HG03095 (cell line): Measurements from ENCODE around the gene ASB4.
A peak's percentile ranks its signal among the peaks of the same experiment; 100 is the strongest.
"Not testable (repeated sequence)": the region's sequence is repeated elsewhere in the genome, so short reads cannot be mapped to it uniquely, and the experiment has no call there.

Source experiments
- ATAC-seq: cut with Tn5 transposase; IDR thresholded peaks from one replicate; pipeline ENCODE4 v1.9.1; 2021; ENCODE audit warnings: moderate library complexity; ENCODE audit not compliant: unreplicated experiment

The ASB4 gene

GRCh38 chr7:95485391-95486123 is at the start of gene ASB4:
Gene ASB4, plus strand, starts transcription at chr7:95485943. Its CDS starts 29 bp downstream, at chr7:95485972.
- ATAC-seq, result no peak

- ATAC-seq, result no peak
These were observed 49.3 kb upstream of the ASB4 start for GRCh38 chr7:95436407-95436806.

- ATAC-seq, result no peak
These were observed 45.2 kb upstream of the ASB4 start for GRCh38 chr7:95440394-95441038.

GRCh38 chr7:95441042-95441823 is 44.5 kb upstream of the ASB4 start:
- no peak for ATAC-seq

- ATAC-seq, result no peak
These were observed 40.9 kb upstream of the ASB4 start for GRCh38 chr7:95444796-95445195.

- no peak for ATAC-seq
These were observed 39.1 kb upstream of the ASB4 start for GRCh38 chr7:95446618-95447017.

GRCh38 chr7:95454438-95455045 is 31.2 kb upstream of the ASB4 start:
- no peak for ATAC-seq

GRCh38 chr7:95457947-95458346 is 27.8 kb upstream of the ASB4 start:
- ATAC-seq, result no peak

- not testable (repeated sequence) for ATAC-seq
These were observed 25.1 kb upstream of the ASB4 start for GRCh38 chr7:95460653-95461052.

- no peak for ATAC-seq
These were observed 17.7 kb upstream of the ASB4 start for GRCh38 chr7:95467912-95468607.

- no peak for ATAC-seq
These were observed 16.6 kb upstream of the ASB4 start for GRCh38 chr7:95469187-95469586.

GRCh38 chr7:95469848-95470247 is 15.9 kb upstream of the ASB4 start:
- ATAC-seq, result no peak

GRCh38 chr7:95470452-95470851 is 15.3 kb upstream of the ASB4 start:
- peak; percentile 96 for ATAC-seq

- no peak for ATAC-seq
These were observed 14.7 kb upstream of the ASB4 start for GRCh38 chr7:95471071-95471470.

- no peak for ATAC-seq
These were observed 13.1 kb upstream of the ASB4 start for GRCh38 chr7:95472581-95473161.

- no peak for ATAC-seq
These were observed 12.3 kb upstream of the ASB4 start for GRCh38 chr7:95473276-95473985.

GRCh38 chr7:95476072-95476847 is 9.5 kb upstream of the ASB4 start:
- ATAC-seq, result no peak

- ATAC-seq, result peak; percentile 64
These were observed 8.7 kb upstream of the ASB4 start for GRCh38 chr7:95476904-95477594.
